IPS-15b (cell line): Measurements from ENCODE around the gene ABI3BP.

Experiments used
- H3K27me3 ChIP-seq: one replicate; pipeline ENCODE4 v1.6.1; 2013; ENCODE audit warnings: low read length; ENCODE audit not compliant: control insufficient read depth, insufficient read depth
- H3K36me3 ChIP-seq: one replicate; pipeline ENCODE4 v1.6.1; 2013; ENCODE audit warnings: low read length; ENCODE audit not compliant: control insufficient read depth, insufficient read depth
- H3K4me1 ChIP-seq: one replicate; pipeline ENCODE4 v1.6.1; 2013; ENCODE audit warnings: mild to moderate bottlenecking, low read length; ENCODE audit not compliant: control insufficient read depth, insufficient read depth
- H3K4me3 ChIP-seq: one replicate; pipeline ENCODE4 v1.5.1; 2013; ENCODE audit warnings: low read depth, low read length
- H3K9ac ChIP-seq: one replicate; pipeline ENCODE4 v1.6.1; 2013; ENCODE audit warnings: low read depth, mild to moderate bottlenecking, low read length
- H3K9me3 ChIP-seq: one replicate; pipeline ENCODE4 v1.6.1; 2013; ENCODE audit warnings: mild to moderate bottlenecking, low read length; ENCODE audit not compliant: control insufficient read depth, insufficient read depth

Gene ABI3BP

GRCh38 chr3:100850156-100850555 lies 143.1 kb downstream of the ABI3BP start:
- Histone ChIP-seq H3K27me3 (no peaks in the 10 kb centered on the region), H3K9ac (no peak overlapping the region), H3K36me3 (no peaks in the 10 kb centered on the region), H3K4me1 (no peaks in the 10 kb centered on the region), H3K4me3 (no peak overlapping the region), H3K9me3 (no peaks in the 10 kb centered on the region)

DNA sequence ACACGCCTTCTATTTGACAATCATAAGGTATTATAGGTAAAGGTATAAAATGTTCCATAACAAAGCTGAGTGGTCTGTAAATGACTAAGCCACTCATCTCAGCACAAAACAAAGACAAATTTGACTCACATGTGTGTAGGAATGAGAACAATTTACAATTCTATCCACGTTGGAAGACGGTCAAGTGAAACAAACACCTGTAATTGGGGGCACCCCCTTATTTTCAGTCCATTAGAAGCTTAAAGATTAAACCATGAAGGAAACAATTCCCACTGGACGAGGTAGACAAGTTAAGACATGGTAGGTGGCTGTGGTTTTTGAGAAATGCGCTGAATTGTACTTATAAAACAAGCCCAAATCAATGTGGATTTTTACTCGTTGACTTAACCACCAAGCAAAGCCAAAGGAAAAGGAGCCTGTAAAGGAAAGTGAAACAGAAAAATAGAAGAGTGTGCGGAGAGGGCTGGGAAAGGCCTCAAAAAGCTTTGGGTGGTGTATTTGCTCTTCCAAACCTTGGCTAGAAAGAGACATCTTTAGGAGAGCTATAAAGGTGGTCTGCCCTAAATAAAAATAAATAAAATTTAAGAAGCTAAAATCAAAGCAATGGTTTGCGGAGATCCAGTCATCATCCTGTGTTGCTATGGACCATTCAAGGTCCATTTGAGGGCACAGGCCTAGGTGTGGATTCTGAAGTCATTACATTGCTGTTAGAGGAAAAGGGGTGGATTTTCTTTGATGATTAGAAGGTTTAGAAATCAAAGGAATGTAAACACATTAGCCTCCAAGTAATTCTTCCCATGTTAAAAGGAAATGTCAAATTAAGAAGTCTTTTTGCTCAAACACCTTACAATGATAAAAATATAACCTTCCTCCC lies 148.9 kb downstream of the ABI3BP start:
- Histone ChIP-seq H3K4me1 (no peaks in the 10 kb centered on the region), H3K9ac (no peak overlapping the region), H3K4me3 (no peak overlapping the region), H3K27me3 (no peaks in the 10 kb centered on the region), H3K9me3 (no peaks in the 10 kb centered on the region), H3K36me3 (no peaks in the 10 kb centered on the region)

DNA sequence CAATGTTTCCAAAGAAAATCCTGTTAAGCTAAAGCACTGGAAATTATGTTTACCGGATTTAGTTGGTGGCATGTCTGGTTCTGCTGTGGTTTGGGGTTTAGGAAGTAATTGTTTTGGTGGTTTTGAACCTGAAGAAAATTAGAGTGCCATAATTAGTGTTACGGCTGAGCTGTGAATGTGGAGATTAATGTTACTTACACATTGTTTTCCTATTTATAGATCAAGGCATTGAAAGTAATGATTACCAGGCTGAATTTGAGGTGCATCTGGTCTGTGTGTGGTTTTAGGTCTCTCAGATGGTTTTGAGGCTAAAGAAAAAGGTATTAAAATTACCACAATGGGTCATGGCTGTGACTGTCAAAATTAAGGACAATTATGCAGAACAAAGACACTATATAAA lies 155.1 kb downstream of the ABI3BP start:
- Histone ChIP-seq H3K4me1 (no peaks in the 10 kb centered on the region), H3K4me3 (no peak overlapping the region), H3K36me3 (no peaks in the 10 kb centered on the region), H3K9me3 (no peaks in the 10 kb centered on the region), H3K27me3 (no peaks in the 10 kb centered on the region), H3K9ac (no peak overlapping the region)

DNA sequence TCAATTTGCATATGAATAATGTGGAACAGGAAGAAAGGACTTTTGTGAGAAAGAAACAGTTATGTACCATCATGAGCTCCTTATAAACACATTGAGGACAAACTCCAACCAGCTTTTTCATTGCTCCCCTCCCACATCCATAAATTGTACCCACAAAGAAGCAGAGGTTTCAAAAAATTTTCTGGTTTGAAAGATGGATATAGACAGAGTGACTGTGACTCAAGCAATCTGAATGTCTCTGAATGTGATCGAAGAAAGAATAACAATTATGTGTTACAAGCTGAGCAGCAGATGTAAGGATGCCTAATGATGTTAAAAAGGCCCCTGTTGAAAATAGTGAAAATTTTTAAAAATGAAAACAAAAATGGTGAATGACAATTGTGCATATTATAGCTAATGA lies 156.6 kb downstream of the ABI3BP start:
- H3K4me3 ChIP-seq = no peak overlapping the region
- no peak overlapping the region for H3K9ac ChIP-seq
- H3K27me3 ChIP-seq = no peaks in the 10 kb centered on the region
- no peaks in the 10 kb centered on the region for H3K9me3 ChIP-seq
- no peaks in the 10 kb centered on the region for H3K4me1 ChIP-seq
- H3K36me3 ChIP-seq = no peaks in the 10 kb centered on the region

GRCh38 chr3:100834332-100834731 lies 158.9 kb downstream of the ABI3BP start:
- H3K4me1 ChIP-seq = no peaks in the 10 kb centered on the region
- no peaks in the 10 kb centered on the region for H3K27me3 ChIP-seq
- no peak overlapping the region for H3K4me3 ChIP-seq
- H3K9ac ChIP-seq = no peak overlapping the region
- H3K9me3 ChIP-seq = no peaks in the 10 kb centered on the region
- H3K36me3 ChIP-seq = no peaks in the 10 kb centered on the region

GRCh38 chr3:100833483-100833882 lies 159.7 kb downstream of the ABI3BP start:
- H3K9me3 ChIP-seq = no peaks in the 10 kb centered on the region
- H3K27me3 ChIP-seq = no peaks in the 10 kb centered on the region
- no peaks in the 10 kb centered on the region for H3K4me1 ChIP-seq
- no peak overlapping the region for H3K9ac ChIP-seq
- no peak overlapping the region for H3K4me3 ChIP-seq
- H3K36me3 ChIP-seq = no peaks in the 10 kb centered on the region

- H3K27me3 ChIP-seq = no peaks in the 10 kb centered on the region
These were observed 161.6 kb downstream of the ABI3BP start for GRCh38 chr3:100831629-100832028.

GRCh38 chr3:100830931-100831330 lies 162.3 kb downstream of the ABI3BP start:
- Histone ChIP-seq H3K27me3 (no peaks in the 10 kb centered on the region), H3K9me3 (no peaks in the 10 kb centered on the region), H3K9ac (no peak overlapping the region), H3K4me3 (no peak overlapping the region), H3K36me3 (no peaks in the 10 kb centered on the region), H3K4me1 (no peaks in the 10 kb centered on the region)

More at GRCh38 chr3:100831629-100832028, 161.6 kb downstream of the ABI3BP start:
- no peaks in the 10 kb centered on the region for H3K9me3 ChIP-seq
- no peaks in the 10 kb centered on the region for H3K36me3 ChIP-seq
- no peak overlapping the region for H3K4me3 ChIP-seq
- no peak overlapping the region for H3K9ac ChIP-seq
- H3K4me1 ChIP-seq = no peaks in the 10 kb centered on the region

GRCh38 chr3:100825574-100825973 lies 167.6 kb downstream of the ABI3BP start:
- Histone ChIP-seq H3K4me1 (no peaks in the 10 kb centered on the region), H3K9me3 (no peaks in the 10 kb centered on the region), H3K27me3 (no peaks in the 10 kb centered on the region), H3K9ac (no peak overlapping the region), H3K4me3 (no peak overlapping the region), H3K36me3 (no peaks in the 10 kb centered on the region)

DNA sequence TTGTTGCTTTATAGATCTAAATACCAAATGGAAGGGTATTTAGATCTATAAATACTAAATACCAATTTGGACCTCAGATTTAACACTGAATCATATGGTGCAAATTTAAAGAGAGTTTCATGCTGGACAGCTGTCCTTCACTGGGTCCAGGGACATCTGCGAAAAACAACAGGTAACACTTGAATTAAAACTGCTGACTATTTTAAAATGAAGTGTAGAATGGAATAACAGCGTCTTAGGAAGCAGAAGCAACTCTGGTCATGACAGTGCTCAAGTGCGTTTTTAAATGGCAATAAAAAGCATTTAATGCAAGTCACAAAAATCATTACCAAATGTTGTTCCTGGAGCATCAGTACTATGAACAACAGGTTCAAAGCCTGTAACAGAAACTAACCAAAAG lies 177.6 kb downstream of the ABI3BP start:
- Histone ChIP-seq H3K27me3 (no peaks in the 10 kb centered on the region), H3K4me3 (no peak overlapping the region), H3K9me3 (no peaks in the 10 kb centered on the region), H3K36me3 (no peaks in the 10 kb centered on the region), H3K9ac (no peak overlapping the region), H3K4me1 (no peaks in the 10 kb centered on the region)

GRCh38 chr3:100813828-100814227 lies 179.4 kb downstream of the ABI3BP start:
- H3K9ac ChIP-seq = no peak overlapping the region
- H3K4me3 ChIP-seq = no peak overlapping the region
- no peaks in the 10 kb centered on the region for H3K36me3 ChIP-seq
- no peaks in the 10 kb centered on the region for H3K27me3 ChIP-seq
- H3K9me3 ChIP-seq = no peaks in the 10 kb centered on the region
- no peaks in the 10 kb centered on the region for H3K4me1 ChIP-seq

DNA sequence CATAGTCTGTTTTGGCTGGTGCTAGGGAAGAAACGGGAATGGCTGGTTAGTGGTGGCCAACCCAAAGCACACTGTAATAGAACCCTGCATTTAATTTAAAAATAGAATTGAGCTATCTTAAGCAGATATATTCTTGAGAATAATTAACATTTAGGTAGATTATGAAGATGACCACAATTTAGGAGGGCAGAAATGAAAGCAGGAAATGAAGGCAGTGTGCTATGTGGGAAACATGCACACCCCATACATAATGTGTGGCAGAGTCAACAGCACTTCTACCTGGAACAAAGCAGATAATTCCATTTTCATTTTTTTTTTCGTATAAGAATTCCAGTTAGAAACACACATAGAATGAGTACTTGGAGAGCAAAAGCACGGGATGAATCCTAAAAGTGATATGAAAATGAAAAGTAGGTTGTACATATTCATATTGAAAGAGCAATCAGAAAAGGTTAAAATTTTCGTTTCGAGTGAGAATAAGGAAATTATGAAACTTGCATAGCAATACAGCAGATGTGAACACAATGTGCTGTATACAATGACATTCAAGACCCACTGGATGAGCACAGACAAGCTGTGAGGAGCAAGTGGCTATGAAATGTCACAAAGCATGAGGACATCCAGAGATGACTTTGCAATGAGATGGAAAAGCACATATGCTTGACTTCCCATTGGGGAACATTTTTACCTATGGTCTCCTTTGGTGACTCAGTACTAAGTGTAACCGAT lies 181.3 kb downstream of the ABI3BP start:
- Histone ChIP-seq H3K27me3 (no peaks in the 10 kb centered on the region), H3K9me3 (no peaks in the 10 kb centered on the region), H3K36me3 (no peaks in the 10 kb centered on the region), H3K4me1 (no peaks in the 10 kb centered on the region), H3K9ac (no peak overlapping the region), H3K4me3 (no peak overlapping the region)
